ENCODE results near the gene EIF5. TPM values are rescaled to one million over a fixed set of nuclear protein-coding genes. Genes with fewer than 3 reads are reported as not detected.
"Not testable (repeated sequence)": the region's sequence is repeated elsewhere in the genome, so short reads cannot be mapped to it uniquely, and the experiment has no call there.

The EIF5 gene
- polyA plus RNA-seq, 4 donors: 99.2 to 257 (median 246) TPM

GRCh38 chr14:103332143-103332919, 1.7 kb upstream of the EIF5 start:
- no peak for DNase-seq (ENCODE audit: low read depth in 4 of 4, low spot score in 3 of 4)

DNA sequence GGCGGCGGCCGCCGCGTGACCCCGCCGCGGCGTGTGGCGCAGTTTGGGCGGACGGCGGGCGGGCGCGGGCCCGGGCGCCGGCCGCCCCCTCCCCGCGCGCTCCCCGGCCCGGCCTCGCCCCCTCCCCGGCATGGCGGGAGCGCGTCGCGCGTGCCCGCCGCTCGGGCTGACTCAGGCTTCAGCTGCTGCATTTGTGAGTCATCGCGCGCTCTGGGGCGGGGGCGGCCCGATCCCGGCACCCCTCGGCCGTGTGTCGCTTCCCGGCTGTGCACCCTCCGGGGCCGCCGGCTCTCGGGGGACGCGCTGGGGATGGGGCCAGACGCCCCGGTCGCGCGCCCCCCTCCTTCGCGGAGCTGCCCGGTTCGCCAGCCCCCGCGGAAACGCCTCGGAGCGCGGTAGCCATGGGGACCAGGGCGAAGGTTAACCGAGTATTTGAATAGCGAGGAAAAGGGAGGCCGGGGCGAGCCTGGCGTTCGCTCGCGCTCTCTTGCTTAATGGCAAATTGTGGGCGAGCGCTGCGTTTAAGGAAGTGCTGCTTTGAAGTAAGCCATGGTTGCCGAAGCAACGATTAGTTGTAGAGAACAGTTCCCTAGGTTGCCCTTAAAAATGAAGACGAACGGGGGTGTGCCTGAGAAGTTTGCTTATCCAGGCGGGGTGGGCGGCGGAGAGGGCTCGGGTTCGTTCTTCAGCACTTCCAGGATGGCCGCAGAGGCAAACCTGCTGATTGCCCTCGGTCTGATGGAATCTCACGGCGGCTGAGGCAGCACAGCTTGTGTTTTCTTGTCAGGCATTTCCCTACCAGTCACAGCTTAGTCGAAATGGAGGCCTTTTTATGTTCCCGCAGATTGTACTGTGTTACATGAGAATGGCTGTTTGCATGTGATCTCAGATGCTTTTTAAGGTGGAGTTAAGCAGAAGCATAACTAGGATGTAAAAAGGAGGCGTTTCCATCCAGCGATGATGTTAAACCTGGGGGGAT, 896 bp downstream of the EIF5 start:
- DNase-seq (ENCODE audit: low read depth in 4 of 4, low spot score in 3 of 4): peak in 2 of 4 donors; percentile 44 to 50

GRCh38 chr14:103336191-103336590, 2.2 kb downstream of the EIF5 start:
- DNase-seq (ENCODE audit: low read depth in 4 of 4, low spot score in 3 of 4): no peak

DNA sequence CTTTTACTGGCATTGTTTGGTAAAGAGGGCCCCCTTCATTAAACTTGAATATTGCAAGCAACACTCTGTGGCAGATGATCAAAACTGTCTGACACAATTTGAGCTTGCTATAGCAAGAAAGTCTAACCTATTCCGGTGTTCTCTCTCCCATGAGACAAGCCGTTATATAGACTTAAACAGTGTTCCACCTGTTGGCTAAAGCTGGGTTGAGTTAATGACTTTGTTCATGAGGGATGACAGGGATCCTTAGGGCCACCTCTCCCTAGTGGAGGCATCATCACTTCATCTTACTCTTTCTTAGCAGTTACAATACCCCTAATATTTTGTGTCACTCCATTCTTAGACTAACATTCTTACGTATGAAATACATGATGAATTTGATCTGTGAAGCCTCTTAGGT, 3.8 kb downstream of the EIF5 start:
- DNase-seq (ENCODE audit: low read depth in 4 of 4, low spot score in 3 of 4): no peak

DNA sequence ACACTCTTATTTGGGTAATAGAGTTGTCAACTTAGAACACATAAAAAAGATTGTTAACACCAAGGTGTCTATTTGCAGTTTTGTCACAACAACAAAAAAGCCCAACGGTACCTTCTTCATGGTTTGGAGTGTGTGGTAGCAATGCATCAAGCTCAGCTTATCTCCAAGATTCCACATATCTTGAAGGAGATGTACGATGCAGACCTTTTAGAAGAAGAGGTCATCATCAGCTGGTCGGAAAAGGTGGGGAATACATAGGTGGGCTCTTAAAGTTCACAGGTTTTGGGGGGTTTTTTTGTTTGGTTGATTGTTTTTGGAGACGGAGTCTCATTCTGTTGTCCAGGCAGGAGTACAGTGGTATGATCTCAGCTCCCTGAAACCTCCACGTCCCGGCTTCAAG, 5.5 kb downstream of the EIF5 start:
- DNase-seq (ENCODE audit: low read depth in 4 of 4, low spot score in 3 of 4): no peak

DNA sequence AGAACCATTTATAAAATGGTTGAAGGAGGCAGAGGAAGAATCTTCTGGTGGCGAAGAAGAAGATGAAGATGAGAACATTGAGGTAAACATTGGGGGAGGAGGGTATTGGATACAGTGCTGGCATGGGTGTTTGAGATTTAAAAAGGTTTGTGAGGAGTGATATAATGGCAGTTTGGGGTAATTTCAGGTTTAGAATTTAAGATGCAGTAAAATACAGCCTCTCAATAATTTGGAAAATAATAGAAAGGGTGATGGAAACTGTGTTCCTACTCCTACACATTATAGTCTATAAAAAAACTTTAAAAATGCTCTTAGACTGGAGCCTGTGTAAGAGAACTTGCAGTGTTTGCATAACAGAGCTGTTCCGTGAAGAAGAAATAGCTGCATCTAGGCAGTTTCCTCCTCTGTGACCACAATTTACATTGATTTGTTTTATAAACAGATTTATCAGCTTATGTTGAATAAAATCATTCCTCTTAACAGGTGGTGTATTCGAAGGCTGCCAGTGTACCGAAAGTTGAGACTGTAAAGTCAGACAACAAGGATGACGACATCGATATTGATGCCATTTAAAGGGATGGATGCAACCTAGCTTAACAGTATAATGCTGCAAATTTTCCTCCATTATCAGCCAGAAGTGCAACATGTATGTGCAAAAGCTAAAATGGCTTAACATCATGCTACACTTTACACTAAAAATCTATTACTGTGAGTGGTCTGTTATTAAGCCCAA, 6.6 kb downstream of the EIF5 start:
- no peak for DNase-seq (ENCODE audit: low read depth in 4 of 4, low spot score in 3 of 4)

GRCh38 chr14:103341250-103342129, 7.5 kb downstream of the EIF5 start:
- DNase-seq (ENCODE audit: low read depth in 4 of 4, low spot score in 3 of 4): no peak

GRCh38 chr14:103343164-103343879, 9.3 kb downstream of the EIF5 start:
- no peak for DNase-seq (ENCODE audit: low read depth in 4 of 4, low spot score in 3 of 4)

DNA sequence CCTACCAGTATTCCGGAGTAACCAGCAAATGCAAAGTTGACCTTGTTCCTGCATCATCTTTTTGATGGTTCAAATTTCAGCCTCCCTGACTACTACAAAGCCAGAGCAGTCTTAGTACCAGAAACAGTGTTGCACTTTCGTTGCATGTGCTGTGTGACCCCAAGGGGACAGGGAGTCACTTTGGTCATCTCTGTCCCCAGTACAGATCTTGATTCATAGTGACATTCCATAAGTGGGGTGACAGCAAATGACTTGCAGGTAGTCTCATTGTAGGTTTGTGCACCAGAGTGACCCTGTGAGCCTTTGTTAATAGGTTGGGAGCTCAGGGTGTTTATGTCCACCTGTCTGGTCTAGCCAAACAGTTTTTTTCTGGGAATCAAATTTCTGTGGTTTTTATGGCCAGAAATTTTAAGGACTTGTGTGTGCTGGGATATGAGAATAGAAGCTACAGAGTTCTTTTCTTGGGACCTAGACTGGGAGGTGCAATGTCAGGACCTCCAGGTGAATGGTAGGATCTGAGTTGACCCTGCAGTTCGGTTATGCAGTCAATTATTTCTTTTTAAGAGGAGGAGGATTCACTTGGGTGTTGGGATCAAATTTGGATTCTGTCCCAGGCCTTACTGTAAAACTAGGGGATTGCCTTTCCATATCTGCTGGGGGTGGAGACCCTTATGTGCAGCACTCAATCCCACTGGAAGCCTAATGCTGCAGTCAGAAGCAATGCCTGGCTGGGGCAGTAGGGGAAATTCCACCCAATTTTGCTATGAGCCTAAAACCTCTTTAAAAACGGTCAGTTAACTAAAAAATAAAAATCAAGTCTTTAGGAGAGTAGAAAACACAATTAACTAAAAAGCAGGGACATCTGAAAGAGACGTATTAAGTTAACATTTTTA, 10.1 kb downstream of the EIF5 start:
- DNase-seq (ENCODE audit: low read depth in 4 of 4, low spot score in 3 of 4): no peak

DNA sequence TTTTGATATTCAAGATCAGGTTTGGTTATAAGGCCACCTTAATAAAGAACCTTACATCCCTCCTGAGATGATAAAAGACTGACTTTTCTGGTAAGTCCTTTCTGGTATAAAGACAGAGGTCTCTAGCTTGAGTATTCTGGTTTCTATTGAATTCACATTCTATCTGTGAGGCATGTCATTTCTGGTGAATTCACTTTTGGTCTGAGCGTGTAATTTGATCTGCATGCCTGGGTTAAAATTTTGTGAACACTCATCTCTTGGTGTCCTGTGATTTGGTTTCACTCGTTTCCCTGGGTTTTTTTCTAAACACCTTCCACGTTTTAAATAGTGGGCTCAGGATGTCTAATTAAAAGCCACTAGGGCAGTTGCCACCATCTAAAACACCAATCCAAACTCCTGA, 12.2 kb downstream of the EIF5 start:
- no peak for DNase-seq (ENCODE audit: low read depth in 4 of 4, low spot score in 3 of 4)

GRCh38 chr14:103347091-103347815, 13.2 kb downstream of the EIF5 start:
- no peak for DNase-seq (ENCODE audit: low read depth in 4 of 4, low spot score in 3 of 4)

GRCh38 chr14:103348154-103348553, 14.1 kb downstream of the EIF5 start:
- DNase-seq (ENCODE audit: low read depth in 4 of 4, low spot score in 3 of 4): no peak

DNA sequence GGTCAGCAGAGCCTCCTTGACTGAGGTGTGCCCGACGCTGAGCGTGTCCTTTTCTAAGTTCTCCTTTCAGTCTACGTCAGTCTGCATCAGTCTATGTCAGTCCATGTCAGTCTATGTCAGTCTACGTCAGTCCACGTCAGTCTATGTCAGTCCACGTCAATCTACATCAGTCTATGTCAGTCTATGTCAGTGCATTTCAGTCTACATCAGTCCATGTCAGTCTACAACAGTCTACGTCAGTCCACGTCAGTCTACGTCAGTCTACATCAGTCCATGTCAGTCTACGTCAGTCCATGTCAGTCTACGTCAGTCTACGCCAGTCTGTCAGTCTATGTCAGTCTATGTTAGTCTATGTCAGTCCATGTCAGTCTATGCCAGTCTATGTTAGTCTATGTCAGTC, 15.9 kb downstream of the EIF5 start:
- DNase-seq (ENCODE audit: low read depth in 4 of 4, low spot score in 3 of 4): no peak

DNA sequence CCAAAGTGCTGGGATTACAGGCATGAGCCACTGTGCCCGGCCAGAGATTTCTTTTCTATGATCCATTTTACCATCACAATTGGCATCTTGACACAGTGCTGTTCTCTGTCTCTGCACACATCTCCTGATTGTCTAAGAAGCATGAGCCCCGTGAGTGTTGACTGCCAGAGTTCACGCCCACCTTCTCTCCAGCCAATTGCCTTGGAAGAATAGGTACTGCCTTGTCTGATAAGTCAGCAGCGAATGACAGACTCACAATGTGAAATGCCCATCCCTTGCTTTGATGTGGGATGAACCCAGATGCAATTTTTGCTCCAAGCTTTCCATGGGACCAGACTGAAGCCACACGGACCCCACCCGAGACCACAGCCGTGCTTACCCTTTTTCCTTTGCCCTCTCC, 19.3 kb downstream of the EIF5 start:
- no peak for DNase-seq (ENCODE audit: low read depth in 4 of 4, low spot score in 3 of 4)

DNA sequence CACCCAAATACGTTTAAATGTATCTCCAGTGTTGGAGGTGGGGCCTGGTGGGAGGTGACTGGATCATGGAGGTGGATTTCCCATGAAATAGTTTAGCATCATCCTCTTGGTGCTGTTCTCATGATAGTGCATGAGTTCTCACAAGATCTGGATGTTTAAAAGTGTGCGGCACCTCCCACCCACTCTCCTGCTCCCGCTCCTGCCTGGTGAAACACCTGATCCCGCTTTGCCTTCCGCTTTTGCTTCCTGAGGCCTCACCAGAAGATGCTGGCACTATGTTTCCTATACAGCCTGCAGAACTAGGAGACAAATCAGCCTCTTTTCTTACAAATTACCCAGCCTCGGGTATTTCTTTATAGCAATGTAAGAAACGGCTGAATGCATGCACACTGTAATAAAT, 20.1 kb downstream of the EIF5 start:
- DNase-seq (ENCODE audit: low read depth in 4 of 4, low spot score in 3 of 4): no peak

DNA sequence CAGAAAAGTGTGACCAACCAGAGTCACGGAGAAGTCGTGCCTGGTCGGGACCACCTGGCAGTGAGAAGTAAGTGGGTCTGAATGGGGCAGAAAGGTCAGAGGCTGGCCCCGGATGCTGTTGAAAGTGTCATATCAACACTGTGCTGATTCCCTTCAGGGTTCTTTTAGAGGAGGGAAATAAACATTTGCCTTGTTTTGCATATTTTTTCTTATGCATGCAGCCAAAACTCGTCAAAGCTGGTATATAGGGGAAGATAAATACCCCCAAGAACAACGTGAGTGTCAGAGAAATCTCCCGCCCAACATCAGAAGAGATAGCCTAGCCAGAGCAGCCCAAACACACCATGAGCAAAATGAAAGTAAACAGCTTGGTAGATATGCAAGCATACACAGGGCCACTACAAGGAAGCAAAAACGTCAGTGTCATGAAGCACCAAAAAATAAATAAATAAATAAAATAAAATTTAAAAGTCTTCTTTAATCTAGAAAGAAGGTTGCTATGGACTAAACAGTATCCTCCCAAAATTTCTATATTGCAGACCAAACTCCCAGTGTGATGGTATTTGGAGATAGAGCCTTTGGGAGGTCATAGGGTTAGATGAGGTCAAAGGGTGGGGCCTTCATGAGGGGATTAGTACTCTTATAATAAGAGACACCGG, 22.1 kb downstream of the EIF5 start:
- no peak for DNase-seq (ENCODE audit: low read depth in 4 of 4, low spot score in 3 of 4)

DNA sequence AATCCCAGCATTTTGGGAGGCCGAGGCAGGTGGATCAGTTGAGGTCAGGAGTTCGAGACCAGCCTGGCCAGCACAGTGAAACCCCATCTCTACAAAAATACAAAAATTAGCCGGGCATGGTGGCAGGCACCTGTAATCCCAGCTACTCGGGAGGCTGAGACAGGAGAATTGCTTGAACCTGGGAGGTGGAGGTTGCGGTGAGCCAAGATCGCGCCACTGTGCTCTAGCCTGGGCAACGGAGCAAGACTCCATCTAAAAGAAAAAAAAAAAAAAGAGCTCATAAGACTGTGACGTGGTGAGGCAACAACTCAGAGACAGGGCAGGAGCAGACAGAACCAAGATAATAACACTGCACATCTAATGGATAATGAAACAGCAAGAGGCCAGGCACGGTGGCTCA, 23.5 kb downstream of the EIF5 start:
- DNase-seq (ENCODE audit: low read depth in 4 of 4, low spot score in 3 of 4): not testable (repeated sequence)

Measured in left renal pelvis (tissue), 4 donors.